HG03442 (cell line): ENCODE data around the gene GCC2.
"Not testable (repeated sequence)": the region's sequence is repeated elsewhere in the genome, so short reads cannot be mapped to it uniquely, and the experiment has no call there.

Experiments used
- ATAC-seq: cut with Tn5 transposase; IDR thresholded peaks from one replicate; pipeline ENCODE4 v1.9.1; 2021; ENCODE audit warnings: mild to moderate bottlenecking, moderate library complexity; ENCODE audit not compliant: unreplicated experiment

GCC2 gene

DNA sequence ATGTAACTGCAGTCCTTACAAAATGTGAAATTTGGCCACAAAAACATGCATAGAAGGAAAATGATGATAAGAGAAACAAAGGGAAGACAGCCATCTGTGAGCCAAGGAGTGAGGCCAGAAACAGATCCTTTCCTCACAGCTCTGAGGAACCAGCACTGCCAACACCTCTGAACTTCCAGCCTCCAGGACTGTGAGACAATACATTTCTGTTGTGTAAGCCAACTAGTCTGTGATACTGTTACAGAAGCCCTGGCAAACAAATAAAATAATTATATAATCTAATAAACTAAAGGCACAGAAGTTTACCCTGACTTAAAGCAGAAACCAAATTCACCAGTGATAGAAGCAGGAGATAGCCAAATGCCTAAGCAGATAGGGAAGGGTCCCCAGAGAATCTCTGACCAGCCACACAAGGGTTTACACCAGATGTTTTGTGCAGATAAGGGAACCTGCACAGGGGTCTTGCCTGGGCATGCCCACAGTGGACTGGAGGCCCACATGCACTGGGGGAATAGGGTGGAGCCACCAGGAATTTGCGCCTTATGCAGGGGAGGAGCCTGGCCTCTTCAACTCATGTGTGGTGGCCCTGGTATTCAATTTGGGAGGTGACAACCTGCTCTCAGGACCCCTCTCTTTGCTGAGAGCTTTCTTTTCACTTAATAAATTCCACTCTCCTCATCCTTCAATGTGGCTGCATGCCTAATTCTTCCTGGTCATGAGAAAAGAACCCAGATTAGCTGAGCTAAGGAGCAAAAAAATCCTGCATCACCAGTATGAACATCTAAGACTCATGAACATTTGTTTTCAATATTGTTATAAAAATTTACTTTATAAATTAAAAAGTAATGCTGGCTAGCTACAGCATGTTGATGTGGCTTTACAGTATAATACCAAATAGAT, 3.8 kb upstream of the GCC2 start:
- ATAC-seq, result no peak

DNA sequence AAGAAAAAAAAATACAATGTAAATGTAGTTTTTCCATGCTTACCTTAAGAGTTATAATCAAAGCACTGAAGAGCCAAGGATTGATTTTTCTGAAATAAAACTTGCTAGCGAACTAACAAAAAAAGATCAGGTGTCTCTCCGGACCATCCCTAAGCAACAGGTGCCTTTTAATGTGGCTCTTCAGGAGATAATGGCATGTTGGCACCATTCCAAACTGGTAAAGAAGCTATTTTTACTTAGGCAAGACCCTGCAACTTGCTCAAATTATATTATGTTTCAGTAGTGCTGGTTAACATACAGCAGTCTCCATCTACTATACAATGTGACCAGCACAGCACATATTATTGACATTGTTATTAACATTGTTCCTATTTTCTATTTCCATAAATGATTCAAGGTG, 2.3 kb upstream of the GCC2 start:
- no peak for ATAC-seq

DNA sequence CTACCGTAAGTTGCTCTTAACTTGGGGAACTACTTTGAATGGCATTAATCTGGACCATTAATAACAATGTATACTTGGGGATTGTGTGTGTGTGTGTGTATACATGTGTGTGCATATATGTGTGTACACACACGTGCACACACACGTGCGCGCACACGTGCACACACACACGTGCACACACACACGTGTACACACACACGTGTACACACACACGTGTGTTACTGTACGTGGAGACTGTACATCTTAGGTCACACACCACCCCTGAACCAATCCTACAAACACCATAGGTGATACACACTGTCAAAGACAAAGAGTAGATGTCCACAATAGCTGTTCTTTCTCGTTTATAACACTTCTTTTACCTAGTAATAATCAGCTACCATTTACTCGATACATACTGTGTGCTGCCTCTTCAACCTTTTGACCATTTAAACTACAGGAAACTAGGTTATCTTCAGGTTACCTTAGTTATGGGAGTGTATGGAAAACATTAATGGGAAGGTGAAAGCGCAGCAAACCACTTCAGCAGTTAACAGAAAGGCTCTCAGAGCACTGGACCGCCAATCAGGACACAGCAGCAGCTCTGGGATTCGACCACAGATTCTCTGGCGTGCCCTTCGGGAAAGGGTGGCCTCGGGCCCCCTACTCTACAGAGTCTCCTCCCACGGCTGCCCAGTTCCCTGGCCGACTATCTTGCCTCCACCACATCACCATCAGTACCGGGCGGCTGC, 894 bp upstream of the GCC2 start:
- ATAC-seq, result no peak

GRCh38 chr2:108449410-108450130, 564 bp downstream of the GCC2 start:
- no peak for ATAC-seq

GRCh38 chr2:108450863-108451262, 1.9 kb downstream of the GCC2 start:
- ATAC-seq, result no peak

DNA sequence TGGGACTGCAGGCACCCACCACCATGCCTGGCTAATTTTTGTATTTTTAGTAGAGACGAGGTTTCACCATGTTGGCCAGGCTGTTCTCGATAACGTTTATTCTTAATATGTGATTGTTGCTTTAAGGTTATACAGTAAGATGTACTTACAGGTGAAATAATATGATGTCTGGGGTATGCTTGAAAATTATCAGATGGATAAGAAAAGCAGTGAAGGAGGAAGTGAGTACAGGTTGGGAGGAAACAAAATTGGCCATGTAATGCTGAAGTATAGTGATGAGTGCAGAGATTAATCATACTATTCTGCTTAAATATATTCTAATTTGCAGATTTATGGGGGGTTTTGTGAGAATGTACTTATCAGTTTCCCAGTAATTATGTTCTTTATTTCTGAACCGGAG, 3.0 kb downstream of the GCC2 start:
- no peak for ATAC-seq

- ATAC-seq, result not testable (repeated sequence)
Measured at GRCh38 chr2:108453530-108453929, 4.5 kb downstream of the GCC2 start.

GRCh38 chr2:108454440-108454839, 5.4 kb downstream of the GCC2 start:
- ATAC-seq, result no peak

DNA sequence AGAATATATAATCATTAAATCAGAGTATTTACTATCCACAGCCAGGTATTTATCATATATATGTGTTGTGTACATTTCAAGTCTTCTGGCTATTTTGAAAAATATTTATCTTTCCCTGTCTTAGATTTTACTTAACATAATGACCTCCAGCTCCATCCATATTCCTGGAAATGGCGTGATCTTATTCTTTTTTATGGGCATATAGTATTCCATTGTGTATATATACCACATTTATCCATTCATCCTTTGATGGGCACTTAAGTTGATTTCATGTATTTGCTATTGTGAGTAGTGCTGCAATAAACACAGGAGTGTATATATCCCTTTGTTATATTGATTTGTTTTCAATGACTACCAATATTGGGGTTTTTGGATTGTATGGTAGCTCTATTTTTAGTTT, 6.6 kb downstream of the GCC2 start:
- no peak for ATAC-seq

DNA sequence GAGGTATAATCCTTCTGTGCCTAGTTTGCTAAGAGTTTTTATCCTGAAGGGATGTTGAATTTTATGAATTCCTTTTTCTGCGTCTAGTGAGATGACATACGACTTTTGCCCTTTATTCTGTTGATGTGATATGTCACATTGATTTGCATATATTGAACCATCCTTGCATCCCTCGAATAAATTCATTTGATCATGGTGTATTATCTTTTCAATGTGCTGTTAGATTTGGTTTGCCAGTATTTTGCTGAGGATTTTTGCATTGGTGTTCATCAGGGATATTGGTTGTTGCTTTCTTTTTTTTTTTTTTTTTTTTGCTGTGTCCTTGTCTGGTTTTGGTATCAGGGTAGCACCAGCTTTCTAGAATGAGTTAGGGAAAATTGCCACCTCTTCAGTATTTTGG, 9.1 kb downstream of the GCC2 start:
- ATAC-seq, result no peak

- ATAC-seq, result no peak
Measured at GRCh38 chr2:108459441-108459840, 10.4 kb downstream of the GCC2 start.

DNA sequence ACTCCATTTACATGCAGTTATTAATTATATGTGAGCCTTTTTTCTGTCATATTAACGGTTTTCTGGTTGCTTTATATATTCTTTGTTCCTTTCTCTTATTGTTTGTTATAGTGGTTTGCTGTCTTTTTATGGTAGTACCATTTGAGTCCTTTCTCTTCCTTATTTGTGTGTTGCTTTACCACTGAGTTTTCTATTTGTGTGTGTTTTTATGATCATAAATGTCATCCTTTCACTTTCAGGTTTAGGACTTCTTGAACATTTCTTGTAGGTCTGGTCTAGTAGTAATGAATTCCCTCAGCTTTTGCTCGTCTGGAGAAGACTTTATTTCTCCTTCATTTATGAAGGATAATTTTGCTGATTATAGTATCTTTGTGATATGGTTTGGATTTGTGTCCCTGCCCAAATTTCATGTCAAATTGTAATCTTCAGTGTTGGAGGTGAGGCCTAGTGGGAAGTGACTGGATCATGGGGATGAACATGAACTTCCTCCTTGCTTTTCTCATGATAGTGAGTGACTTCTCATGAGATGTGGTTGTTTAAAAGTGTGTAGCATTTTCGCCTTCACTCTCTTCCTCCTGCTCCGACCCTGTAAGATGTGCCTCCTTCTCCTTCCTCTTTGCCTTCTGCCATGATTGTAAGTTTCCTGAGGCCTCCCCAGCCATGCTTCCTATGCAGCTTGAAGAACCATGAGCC, 11.5 kb downstream of the GCC2 start:
- ATAC-seq, result peak; percentile 87

DNA sequence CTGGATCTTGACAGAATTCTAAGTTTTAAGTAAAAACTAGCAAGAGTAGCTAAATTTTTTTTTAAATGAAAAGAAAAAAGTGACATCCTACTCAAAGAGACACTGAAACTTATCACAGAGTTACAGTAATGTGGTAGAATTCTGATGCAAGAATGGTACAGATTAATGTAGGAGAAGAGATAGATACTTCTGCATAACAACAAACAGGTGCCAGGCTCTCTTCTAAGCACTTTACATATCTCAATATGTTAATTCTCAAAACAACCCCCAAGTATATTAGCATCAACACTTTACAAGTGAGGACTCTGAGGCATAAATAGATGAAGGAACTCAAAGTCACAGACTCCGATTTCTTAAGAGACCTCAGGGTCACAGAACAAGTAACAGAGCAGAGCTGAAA, 28.1 kb downstream of the GCC2 start:
- no peak for ATAC-seq

- ATAC-seq, result no peak
Measured at GRCh38 chr2:108485253-108485652, 36.2 kb downstream of the GCC2 start.

GRCh38 chr2:108490506-108491122, 41.6 kb downstream of the GCC2 start:
- no peak for ATAC-seq

DNA sequence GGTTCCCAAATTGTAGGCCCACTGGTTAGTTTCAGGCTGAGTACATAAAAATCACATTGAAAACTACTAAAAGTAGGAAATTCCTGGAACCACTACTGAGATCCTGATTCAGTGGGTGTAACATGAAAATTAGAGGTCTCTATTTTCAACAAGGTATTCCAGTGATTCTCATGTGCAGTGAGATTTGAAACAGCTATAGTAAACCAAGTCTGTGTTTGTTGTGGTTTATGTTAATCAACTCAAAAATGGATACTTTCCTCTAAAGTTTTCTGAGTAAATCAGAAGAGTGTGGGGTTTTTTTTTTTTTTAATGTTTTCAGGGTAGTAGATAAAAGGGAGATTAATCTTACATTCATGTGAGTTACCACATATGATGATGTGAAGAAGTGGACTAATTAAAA, 42.8 kb downstream of the GCC2 start:
- no peak for ATAC-seq

DNA sequence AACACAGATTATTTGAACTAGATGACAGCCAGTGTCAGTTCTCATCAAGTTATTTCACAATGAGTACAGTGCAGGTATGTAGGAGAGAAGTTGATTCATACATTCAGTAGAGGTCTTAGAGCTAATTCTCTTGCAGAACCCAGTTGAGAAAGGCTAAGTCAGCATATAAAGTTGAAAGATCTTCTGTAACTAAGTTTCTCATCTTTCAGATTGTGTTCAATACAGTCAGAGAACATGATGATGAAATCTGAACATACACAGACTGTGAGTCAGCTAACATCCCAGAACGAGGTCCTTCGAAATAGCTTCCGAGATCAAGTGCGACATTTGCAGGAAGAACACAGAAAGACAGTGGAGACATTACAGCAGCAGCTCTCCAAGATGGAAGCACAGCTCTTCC, 43.4 kb downstream of the GCC2 start:
- no peak for ATAC-seq

- ATAC-seq, result not testable (repeated sequence)
Measured at GRCh38 chr2:108496167-108496566, 47.2 kb downstream of the GCC2 start.

DNA sequence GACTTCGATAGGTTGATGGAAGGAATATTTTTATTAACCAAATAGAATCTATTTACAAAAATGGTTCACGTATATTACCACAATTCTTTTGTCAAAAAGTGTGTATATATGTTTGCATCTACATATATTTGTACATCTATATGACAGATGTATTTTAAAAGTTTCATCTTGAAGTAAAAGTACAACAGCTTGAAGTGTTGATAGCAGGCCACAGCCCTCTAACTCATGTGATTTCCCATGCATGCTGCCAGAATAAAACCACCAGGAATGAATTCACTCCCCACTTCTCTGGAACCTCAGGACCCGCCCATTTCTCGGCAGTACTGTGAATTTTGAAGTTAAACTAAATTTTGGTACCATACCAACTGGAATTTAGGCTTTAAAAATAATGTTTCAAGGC, 58.6 kb downstream of the GCC2 start:
- ATAC-seq, result not testable (repeated sequence)

- not testable (repeated sequence) for ATAC-seq
Measured at GRCh38 chr2:108512431-108512830, 63.4 kb downstream of the GCC2 start.
